Measurements from ENCODE around the gene GMCL2.
"Not testable (repeated sequence)": the region's sequence is repeated elsewhere in the genome, so short reads cannot be mapped to it uniquely, and the experiment has no call there.

Gene GMCL2, protein sequence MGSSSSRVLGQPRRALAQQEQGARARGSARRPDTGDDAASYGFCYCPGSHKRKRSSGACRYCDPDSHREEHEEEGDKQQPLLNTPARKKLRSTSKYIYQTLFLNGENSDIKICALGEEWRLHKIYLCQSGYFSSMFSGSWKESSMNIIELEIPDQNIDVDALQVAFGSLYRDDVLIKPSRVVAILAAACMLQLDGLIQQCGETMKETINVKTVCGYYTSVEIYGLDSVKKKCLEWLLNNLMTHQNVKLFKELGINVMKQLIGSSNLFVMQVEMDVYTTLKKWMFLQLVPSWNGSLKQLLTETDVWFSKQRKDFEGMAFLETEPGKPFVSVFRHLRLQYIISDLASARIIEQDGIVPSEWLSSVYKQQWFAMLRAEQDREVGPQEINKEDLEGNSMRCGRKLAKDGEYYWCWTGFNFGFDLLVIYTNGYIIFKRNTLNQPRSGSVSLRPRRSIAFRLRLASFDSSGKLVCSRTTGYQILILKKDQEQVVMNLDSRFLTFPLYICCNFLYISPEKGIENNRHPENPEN

DNA sequence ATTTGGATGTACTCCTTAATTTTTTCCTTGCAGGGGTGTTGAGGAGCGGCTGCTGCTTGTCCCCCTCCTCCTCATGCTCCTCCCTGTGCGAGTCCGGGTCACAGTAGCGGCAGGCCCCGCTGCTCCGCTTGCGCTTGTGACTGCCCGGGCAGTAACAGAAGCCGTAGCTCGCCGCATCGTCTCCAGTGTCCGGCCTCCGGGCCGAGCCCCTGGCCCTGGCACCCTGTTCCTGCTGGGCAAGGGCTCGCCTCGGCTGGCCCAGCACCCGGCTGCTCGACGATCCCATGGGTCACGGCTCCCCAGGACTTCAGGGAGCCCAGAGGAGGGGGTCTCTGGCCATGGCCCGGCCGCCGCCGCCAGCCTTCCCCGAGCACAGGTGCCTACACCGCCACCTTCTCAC lies at the start of gene GMCL2:
TSS of gene GMCL2 (minus strand) at position 358 of the 400 bp plus-strand sequence. CDS start at position 286, 72 bp downstream.
- no peak for DNase-seq (ENCODE audit: low spot score)

DNA sequence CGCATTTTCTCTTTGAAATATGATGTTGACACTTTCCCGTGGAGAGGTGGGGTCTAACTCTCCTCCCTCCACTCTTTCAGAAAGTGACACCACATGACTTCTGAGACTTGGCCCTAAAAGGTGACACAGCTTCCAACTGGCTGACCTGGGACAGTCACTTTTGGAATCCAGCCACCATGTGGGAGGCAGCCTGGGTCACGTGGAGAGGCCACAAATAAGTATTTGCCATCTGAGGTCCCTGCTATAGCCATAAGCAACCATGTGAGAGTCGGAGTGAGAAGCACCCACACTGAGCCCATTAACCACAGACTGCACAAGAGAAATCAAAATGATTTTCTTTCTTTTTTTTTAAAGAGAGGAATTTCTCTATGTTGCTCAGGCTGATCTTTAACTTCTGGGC lies 49.5 kb upstream of the GMCL2 start:
- no peak for DNase-seq (ENCODE audit: low spot score)

DNA sequence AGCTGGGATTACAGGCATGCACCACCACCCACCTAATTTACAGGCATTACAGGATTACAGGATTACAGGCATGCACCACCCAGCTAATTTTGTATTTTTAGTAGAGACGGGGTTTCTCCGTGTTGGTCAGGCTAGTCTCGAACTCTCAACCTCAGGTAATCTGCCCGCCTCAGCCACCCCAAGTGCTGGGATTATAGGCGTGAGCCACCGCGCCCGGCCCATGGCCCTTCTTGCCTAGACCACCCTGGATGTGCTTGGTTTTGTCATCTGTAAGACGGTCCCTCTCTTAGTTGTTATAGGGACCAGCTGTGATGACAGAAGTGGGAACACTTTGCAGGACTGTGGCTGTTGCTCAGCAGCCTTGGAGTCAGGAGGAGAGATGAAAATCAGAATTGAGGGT lies 49.0 kb upstream of the GMCL2 start:
- DNase-seq (ENCODE audit: low spot score): no peak

DNA sequence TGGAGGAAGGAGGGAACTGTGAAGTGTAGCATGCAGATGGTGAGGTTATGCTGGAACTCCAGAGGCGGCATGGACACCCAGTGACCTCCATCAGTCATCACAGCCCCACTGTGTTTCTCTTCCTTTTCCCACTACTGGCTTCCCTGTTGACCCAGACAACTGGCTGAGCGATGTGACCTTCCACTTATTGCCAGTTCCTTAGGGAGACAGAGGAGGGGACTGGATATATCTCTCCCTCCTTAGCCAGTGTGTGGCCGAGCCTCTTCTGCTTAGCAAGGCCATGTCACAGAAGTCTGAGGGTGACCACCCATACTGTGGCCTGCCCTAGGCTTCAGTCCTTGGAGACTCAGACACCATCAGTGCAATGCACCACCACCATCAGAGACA lies 48.4 kb upstream of the GMCL2 start:
- DNase-seq (ENCODE audit: low spot score): no peak

DNA sequence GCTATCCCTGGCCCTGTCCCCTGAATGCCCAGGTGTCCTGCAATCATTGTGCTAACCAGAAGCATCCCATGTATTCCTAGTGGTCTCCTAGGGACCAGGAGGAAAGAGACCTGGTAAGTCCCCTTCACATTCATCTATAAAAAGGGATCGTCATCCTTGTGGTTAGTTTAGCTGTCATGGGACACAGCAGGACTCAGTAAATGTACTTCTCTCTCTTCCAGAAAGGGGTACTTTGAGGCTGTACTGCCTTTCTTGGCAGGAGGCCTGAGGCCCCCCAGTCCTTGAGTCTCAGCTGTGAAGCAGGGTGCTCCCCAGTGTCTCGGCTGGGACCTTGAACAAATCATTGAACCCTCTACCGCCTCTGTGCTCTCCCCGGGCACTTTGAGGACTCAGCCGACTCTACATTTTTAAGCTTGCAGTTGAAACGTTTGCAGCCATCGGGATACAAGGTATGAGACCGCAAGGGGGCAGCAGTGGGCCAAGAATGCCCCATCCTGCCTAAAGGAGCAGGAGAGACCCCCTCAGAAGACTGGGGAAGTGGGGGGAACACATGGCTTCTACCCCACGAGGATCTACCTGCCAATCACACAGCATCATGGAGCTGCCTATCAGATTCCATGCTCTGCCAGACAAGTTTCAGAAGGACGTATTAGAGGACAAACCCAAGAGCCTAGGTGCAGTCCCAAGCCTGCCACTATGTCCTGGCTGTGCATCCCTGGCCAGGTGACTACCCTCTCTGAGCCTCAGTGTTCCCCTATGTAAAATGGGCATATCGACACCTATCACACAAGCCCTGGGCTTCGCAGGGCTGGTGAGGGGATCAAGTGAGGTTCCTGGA lies 47.8 kb upstream of the GMCL2 start:
- DNase-seq (ENCODE audit: low spot score): peak; percentile 83

DNA sequence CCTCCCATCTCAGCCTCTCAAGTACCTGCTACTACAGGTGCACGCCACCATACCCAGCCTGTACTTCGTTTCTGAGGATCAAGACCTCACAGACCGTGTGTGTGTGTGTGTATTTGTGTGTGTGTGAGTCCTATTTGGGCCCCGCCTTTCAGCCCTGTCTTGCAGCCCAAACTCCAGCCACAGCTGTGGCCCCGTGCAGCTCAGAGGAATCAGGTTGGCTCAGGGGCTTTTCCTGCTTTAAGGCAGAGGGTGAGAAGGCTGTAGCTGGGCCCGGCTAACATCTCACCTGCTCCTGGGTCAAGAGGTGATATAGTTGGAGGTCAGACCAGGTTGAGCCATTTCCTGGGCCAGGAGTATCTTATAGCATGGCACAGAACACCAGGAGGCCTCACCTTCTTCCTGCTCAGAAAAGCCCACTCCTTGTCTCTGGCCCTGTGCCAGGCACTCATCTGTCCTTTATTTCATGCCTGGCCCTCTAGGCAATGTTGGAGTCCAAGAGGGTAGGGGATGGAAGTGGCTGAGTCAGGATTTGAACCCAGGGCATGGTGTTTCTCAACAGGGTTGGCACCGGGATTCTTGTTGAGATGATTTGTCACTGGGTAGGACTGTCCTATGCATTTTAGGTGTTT lies 47.1 kb upstream of the GMCL2 start:
- DNase-seq (ENCODE audit: low spot score): no peak

DNA sequence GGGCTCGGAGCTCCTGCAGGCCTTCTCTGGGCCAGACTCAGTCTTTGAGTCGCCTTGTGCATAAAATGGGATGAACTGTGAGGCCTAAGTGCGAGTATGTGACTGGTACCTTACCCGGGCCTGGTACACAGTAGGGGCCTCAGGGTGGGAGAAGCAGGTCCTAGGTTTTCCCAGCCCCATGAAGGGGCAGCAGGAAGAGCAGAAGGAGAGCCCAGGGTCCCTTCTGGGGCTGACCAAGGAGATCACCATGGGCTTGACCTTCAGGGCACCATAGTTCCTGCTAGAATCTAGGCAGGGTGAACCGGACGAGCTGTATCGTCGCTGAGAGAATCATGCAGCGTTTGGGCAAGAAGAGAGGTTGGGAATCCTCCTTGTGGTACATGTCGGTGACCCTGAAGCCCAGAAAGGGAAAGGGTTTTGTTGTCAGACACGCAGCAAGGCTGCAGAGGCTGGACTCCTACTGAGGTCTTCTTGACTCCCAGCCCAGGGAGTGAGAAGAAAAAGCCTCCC lies 45.8 kb upstream of the GMCL2 start:
- DNase-seq (ENCODE audit: low spot score): no peak

DNA sequence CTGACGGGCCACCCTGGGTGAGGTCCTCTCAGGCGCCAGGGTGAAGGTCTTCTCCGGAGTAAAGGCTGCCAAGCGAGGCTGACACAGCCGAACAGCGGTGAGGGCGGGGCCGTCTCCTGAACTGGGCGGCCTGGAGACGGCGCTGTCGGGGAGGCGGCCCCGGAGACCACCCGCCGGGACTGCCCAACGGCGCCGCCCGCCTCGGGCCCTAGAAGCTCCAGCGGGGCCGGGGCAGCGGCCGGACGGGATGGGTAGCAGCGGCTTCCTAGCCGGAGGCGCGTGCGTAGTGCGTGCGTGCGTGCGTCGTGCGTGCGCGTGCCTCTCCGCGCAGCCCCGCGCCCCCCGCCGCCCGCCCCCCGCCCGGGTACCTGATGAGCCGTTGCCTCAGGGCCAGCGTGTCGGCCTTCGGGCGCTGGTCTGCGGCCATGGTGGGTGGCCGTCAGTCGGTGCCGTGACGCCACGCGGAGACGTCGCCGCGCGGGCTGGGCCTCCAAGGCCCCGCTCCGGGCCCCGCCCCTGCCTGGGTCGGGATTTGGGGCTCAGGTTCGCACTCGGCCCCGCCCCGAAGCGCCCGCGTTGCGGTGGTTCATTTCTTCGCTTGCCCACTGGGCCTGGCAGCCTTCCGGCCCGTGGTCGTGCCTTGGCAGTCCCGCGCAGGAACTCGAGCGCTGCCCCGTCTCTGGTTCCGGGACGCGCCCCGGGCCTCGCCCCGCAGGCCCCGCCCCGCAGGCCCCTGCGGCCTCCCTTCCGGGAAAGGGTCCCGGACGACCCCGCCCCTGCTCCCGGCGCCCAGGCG lies 45.2 kb upstream of the GMCL2 start, which contains the start of gene PHYKPL:
TSS of gene PHYKPL (minus strand) at position 679 of the 796 bp plus-strand sequence. CDS start at position 427, 252 bp downstream.
- DNase-seq (ENCODE audit: low spot score): peak; percentile 87

DNA sequence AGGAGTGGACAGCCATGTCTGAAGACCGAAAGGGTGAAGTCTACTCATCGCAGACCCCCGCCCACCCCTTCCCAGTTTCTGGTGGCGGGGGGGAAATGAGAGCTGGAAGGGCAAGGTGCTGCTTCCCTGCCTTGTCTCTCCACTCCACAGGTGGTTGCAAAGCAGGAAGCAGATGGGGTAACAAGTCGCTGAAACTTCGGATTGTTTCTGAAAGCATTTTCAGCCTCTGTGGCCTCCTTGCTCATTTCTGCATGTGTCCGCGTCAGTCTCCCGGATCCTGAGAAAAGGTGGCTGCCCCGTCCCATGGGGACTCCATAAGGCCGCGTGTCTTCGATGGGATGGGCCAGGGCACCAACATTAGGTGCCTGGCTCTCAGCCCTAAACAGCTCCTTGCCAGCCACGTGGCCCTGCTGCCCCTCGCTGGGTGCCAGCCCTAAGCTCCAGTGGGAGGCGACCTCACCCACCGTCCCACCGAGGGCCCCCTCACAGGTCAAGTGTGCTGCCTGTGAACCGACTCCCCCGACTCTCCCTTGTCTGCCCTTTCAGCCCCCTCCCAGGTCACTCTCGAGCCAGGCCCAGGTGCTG lies 44.5 kb upstream of the GMCL2 start:
- no peak for DNase-seq (ENCODE audit: low spot score)

DNA sequence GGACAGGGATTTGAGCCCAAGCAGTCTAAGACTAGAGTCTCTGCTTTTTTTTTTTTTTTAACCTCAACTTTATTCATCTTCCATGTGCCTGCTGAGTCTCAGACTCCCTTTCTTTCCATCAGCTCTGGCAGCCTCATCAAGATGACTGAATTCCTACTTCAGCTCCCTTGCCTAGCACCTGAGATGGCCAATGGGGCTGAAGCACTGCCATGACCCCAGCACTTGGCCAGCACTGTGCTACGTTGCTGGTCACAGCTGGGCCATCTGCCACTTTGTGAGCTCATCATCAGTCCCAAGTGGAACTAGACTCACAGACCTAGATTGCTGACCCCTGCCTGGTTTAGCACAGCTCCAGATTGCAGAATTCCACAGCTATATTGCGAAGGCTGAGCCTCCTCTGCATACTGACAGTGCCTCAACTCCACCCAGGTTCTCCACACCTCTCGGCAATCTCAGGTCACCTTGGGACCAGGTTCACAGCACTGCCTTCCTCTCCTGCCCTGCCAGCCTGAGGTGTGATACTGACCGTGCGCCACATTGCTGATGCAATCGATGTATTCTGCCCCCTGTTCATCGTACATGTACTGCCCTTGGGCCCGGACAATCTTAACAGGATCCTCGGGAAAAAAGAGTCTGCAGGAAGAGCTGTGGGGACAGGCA lies 43.8 kb upstream of the GMCL2 start:
- no peak for DNase-seq (ENCODE audit: low spot score)

DNA sequence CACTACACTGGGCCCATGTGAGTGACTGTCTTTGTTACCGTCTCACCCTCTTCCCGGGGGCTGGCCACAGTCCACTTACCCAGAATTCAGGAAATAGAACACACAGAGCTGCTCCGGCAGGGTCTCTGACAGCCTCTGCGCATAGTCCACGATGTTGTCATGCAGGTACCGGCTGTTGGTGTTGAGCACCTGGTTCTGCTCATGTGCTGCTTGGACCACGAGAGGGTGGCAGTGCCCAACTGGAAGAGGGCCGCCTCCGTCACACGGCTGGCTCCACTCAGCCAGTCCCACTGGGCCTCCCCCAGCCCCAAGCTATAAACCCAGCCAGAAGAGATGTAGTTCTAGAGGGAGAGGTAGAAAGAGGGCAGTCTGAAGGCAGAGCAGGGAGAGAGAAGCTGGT lies 42.7 kb upstream of the GMCL2 start:
- DNase-seq (ENCODE audit: low spot score): no peak

DNA sequence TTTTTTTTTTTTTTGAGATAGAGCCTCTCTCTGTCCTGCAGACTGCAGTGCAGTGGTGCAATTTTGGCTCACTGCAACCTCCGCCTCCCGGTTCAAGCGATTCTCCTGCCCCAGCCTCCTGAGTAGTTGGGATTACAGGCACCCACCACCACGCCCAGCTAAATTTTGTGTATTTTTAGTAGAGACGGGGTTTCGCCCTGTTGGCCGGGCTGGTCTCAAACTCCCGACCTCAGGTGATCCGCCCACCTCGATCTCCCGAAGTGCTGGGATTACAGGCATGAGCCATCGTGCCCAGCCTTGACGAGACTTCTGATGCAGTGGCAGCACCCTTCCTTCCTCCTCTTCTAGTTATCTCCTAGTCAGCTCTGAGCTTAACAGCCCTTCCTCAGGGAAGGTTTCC lies 41.9 kb upstream of the GMCL2 start:
- not testable (repeated sequence) for DNase-seq (ENCODE audit: low spot score)

DNA sequence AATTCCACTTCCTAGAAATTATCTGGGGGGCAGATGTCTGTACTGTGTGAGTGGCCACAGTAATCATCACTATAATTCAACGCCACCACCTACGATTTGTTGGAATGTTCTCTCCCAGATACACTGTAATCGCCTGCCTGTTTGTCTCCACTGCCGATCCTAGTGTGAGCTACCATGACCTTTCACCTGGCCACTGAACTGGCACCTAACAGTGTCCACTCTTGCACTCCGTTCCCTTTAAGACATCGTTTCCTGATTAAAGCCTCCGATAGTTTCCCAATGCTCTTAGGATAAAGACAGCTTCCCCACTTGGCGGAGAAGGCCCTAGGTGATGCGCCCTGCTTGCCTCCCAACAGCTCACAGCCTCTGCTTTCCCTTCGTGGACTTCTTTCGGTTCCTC lies 41.4 kb upstream of the GMCL2 start:
- DNase-seq (ENCODE audit: low spot score): no peak

DNA sequence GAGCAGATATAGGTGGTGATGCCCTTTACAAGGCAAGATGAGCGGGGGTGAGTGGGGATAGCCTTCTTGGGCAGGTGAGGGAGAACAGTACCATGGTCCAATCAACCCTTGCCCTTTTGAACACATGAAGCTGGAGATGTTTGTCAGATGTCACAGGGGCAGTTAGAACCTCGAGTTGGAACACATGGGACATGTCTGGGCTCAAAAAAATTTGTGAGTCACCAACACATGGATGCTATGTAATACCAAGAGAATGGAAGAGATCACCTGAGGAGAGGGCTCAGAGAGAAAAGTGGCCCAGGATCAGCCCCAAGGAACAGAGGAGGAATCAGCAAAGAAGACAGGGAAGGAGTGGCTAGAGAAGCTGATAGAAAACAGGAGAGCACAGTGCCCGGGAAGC lies 40.8 kb upstream of the GMCL2 start:
- no peak for DNase-seq (ENCODE audit: low spot score)

DNA sequence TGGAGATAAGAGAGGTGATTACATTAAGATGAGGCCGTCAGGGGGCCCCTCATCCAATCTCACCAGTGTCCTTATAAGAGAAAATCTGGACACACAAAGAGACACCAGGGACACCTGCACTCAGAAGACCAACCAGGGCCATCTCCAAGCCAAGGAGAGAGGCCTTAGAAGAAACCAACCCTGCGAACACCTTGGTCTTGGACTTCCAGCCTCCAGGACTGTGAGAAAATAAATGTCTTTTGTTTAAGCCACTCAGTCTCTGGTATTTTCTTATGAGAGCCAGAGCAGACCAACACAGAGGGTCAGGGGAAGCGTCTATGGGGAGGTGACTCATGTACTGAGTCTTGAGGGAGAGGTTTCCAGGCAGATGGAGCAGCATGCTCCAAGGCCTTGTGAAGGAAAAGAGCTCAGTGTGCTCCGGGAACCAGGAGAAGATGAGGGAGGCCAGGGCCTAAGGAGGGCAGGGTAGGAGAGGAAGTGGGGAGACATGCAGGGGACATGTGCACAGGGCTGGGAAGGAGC lies 40.0 kb upstream of the GMCL2 start:
- DNase-seq (ENCODE audit: low spot score): no peak

DNA sequence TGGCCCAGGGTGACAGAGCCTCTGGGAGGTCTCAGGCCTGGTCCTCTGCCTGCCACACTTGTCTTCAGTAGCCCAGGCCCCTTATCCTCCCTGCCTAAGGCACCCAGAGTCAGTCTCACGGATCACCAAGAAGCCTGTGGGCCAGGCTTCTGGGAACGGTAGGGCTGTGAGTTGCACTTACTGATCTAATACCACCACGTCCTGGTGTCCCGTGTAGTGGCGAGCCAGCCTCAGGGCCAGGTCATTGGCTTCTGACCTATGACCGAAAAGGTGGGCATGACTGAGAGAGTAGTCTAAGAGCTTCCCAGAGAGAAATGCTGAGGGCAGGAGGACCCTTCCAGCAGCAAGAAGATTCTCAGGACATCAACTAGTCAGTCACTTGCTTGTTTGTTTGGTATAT lies 38.0 kb upstream of the GMCL2 start:
- no peak for DNase-seq (ENCODE audit: low spot score)

DNA sequence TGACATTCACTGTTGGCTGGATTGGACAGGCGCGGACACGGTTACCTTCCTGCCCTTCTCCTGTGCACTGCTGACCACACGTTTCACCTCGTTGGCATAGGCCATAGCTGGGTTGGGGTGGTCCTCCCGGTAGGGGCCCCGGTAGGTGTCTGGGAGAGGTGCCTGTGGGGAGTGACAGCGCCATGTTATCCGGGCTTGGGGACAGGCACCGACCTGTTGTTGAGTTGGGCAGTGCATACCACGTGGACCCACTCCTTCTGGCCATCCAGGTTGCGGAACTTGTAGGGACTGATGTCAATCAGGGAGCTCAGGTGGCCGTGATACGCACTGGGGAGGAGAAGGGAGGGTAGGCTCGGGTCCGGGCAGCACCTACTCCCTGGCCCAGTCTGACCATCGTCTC lies 37.2 kb upstream of the GMCL2 start:
- no peak for DNase-seq (ENCODE audit: low spot score)

DNA sequence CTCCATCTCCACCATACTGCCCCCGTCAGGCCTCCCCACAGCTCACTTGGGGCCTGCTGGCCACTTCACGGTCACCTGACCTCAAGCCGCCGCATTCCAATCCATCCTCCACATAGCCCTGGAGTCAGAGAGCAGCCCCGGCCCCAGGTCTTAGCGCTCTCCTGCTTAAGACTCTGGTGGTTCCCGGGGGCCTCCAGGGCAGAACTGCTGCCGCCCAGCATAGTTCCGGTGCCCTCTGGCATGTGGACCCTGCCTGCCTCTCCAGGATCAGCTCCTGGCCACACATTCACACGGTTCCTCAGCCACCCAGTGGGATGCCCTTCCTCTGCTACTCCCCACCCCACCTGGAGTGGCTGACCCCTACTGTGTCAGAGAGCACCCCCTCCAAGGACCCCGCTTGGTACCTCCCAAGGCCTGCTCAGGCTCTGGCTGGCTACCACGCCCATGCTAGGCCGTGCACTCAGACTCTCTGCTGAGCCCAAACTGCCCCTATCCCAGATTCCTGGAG lies 36.7 kb upstream of the GMCL2 start:
- DNase-seq (ENCODE audit: low spot score): no peak

DNA sequence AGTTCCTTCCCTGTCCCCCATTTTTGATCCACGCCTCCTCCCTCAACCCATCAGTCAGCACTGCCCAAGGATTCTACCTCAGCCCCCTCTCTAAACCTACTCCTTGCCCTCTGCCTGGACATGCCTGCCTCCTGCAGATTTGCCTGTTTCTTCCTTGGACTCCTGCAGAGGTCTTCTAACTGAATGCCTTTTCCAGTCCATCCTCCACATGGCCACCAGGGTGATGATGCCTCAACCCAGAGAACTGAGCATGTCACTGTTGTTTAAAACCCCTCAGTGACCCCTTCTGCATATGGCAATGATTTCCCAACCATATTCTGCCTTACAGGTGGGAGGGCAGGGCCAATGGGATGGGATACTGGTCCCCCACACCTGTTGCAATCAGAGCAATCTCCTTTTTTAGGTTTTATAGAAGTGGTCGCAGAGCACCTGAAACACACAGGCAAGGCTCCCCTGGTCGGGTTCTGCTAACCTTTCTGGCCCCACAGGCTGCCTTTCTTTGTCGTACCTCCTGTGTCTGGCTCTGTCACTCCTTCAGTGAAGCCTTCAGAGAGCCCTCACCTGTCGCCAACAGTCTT lies 36.1 kb upstream of the GMCL2 start:
- no peak for DNase-seq (ENCODE audit: low spot score)

DNA sequence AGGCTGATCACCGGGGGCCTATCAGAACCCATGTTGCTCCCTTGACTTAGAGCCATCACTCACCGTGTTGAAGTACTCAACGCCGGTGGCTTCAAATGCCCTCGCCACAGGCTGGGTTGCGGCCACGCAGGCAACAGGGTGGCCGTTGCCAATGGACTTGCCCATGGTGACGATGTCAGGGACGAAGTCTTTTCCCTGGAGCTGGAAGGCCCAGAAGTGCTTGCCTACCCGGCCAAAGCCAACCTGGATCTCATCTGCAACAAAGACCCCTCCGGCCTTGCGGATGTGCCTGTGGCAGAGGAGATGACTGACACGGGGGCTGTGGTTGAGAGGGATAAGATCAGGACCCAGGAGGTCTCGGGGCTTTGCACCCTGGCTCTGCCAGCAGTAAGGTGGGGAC lies 35.1 kb upstream of the GMCL2 start:
- DNase-seq (ENCODE audit: low spot score): no peak
